Mesodermal cell (in vitro differentiated cells): Measurements from ENCODE around the gene HSPBAP1.

ENCODE experiments used
- H3K27ac ChIP-seq: 2 replicates; pipeline ENCODE4 v1.7.0; 2013; ENCODE audit warnings: mild to moderate bottlenecking, low read depth, low read length, moderate library complexity; ENCODE audit not compliant: severe bottlenecking
- H3K36me3 ChIP-seq: 2 replicates; pipeline ENCODE4 v1.7.1; 2013; ENCODE audit warnings: mild to moderate bottlenecking, low read length, moderate library complexity; ENCODE audit not compliant: control insufficient read depth, insufficient read depth
- H3K4me1 ChIP-seq: one replicate; pipeline ENCODE4 v1.7.1; 2013; ENCODE audit warnings: mild to moderate bottlenecking, low read length; ENCODE audit not compliant: insufficient read depth, control insufficient read depth, poor library complexity, severe bottlenecking
- H3K4me3 ChIP-seq: 2 replicates; pipeline ENCODE4 v1.7.0; 2013; ENCODE audit warnings: low read length, control low read depth, mild to moderate bottlenecking; ENCODE audit not compliant: insufficient read depth, poor library complexity, severe bottlenecking; ENCODE audit errors: extremely low read depth
- H3K9me3 ChIP-seq: 2 replicates; pipeline ENCODE4 v1.7.1; 2013; ENCODE audit warnings: mild to moderate bottlenecking, low read length, moderate library complexity; ENCODE audit not compliant: control insufficient read depth
- WGBS, 2 experiments: methylation state at CpG; one replicate each; pipeline ENCODE4 v1.1.5; 2013; ENCODE audit warnings: missing lambda C conversion rate in 2 of 2; ENCODE audit not compliant: insufficient coverage in 2 of 2; 5-methylcytosine and 5-hydroxymethylcytosine counted together

The HSPBAP1 gene

DNA sequence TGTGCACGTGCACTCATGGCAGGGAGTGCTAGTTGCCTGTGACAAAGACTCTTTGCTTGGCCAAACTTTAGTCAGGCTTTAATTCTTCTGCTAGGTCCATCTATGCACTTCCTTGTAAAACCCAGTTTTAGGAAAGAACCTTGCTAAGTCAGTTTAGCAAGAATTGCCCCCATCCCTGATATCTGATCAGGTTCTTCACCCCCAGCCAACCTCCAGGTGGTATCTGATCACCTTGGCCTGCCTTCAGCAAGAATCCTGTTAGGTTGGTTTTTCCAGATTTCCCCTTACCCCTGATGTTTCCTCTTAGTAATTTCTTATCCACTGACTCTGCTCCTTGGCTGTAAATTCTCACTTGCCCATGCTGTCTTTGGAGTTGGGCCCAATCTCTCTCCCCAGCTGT, 8.4 kb downstream of the HSPBAP1 start:
- WGBS, 2 experiments = 100% methylated on average over 1 of the region's 1 CpG; no CpG with 5 or more reads in 1 of the 2 experiments
- Histone ChIP-seq H3K27ac (no peak overlapping the region), H3K4me3 (no peak overlapping the region), H3K4me1 (peaks cover 6% of the 10 kb centered on the region), H3K36me3 (peaks cover 6% of the 10 kb centered on the region), H3K9me3 (no peaks in the 10 kb centered on the region)

DNA sequence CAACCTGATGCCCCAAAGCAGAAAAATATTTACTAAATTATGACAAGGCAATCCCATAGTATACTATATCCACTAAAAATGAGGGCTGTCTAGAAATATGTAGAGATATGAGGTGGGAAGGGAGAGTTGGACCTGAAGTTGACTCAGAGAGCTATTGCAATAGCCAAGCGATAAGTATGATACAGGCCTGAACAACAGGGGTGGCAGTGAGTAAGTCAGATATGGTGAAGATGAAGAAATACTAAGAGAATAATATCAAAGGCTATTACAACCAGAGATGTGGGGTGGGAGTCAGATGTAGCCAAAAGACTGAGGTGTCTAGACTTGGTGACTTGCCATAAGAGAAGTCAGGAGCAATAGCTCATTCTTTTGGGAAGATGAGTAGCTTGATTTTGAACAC, 9.2 kb downstream of the HSPBAP1 start:
- WGBS, 2 experiments = 100% methylated on average over 1 of the region's 1 CpG
- Histone ChIP-seq H3K4me3 (no peak overlapping the region), H3K9me3 (no peaks in the 10 kb centered on the region), H3K27ac (no peak overlapping the region), H3K36me3 (peaks cover 6% of the 10 kb centered on the region), H3K4me1 (peaks cover 6% of the 10 kb centered on the region)

DNA sequence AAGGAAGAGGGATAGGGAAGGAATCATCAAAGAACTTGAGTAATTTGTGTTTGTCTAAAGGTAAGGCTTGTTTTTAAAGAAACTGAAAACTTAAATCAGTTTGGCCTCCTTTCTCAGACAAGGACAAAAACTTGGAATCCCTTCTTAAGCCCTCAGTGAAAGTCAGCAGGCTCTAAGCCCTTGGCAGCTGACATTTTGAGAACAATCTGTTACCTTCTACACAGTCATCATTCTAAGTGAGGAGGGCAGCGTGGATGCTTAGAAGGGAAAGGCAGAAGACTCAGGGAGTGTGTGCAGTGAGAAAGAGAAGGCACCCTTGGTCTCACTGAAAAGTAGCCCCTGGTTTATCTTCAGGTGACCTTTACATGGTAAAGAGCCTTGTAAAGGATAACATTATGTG, 10.8 kb downstream of the HSPBAP1 start:
- H3K36me3 ChIP-seq = peaks cover 6% of the 10 kb centered on the region
- H3K9me3 ChIP-seq = no peaks in the 10 kb centered on the region
- peaks cover 6% of the 10 kb centered on the region for H3K4me1 ChIP-seq
- H3K27ac ChIP-seq = no peak overlapping the region
- WGBS, 2 experiments = no CpG with 5 or more reads among the region's 1 CpG
- H3K4me3 ChIP-seq = no peak overlapping the region

DNA sequence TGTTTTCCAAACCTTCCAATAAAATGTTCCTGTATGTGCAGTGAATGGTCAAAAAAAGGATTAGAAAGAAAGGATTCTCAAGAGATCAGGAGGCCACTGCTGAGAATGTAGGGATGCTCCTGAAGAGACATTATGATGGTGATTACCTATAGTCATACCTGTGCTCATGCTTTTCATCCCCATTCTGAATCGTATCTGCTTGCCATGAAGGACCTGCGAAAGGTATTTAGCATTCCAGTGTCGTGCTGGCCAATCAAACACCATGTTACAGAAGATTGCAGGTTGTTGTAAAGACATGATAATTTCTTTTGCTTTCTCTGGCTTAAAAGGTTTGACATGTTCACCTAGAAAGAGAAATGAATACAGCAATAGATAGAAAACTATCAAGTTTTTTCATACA, 16.1 kb downstream of the HSPBAP1 start:
- no peaks in the 10 kb centered on the region for H3K4me1 ChIP-seq
- no peaks in the 10 kb centered on the region for H3K9me3 ChIP-seq
- H3K27ac ChIP-seq = no peak overlapping the region
- H3K4me3 ChIP-seq = no peak overlapping the region
- WGBS, 2 experiments = 60 to 80% methylated on average over 1 to 2 of the region's 3 CpGs
- H3K36me3 ChIP-seq = no peaks in the 10 kb centered on the region

DNA sequence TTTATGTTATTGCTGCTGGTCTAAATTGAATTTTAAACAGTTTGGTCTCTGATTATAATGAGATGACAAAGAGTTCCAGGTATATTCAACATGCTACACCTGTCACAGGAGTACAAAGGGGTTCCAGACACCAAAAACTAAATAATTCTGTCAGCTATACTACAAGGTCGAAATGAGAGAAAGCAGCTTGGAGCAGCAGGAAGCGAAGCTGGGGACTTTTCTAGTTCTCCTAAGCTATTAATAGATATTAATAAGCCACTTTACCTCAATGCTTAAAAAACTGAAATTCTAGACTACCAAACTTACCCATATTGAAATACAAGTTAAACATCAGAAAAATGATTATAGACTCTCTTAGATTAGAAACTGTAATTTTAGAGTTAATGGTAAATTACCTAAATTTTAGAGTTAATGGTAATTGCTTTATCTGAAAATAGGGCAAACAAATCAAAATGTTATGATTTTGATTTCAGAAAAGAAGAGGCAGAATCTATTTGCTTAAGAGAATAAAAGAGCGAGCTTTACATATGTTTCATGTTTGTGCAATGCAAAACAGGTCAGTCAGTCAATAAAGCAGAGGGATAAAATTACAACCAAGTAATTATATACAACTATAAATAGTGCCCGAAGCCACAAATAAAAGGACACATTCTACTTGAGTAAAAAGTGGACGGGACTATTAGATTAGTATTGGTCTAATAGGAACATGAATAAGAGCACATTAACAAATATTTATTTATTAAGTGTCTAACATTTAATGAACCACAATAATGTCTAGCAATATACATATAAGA, 16.8 kb downstream of the HSPBAP1 start:
- Histone ChIP-seq H3K36me3 (no peaks in the 10 kb centered on the region), H3K4me3 (no peak overlapping the region), H3K9me3 (no peaks in the 10 kb centered on the region), H3K27ac (no peak overlapping the region), H3K4me1 (no peaks in the 10 kb centered on the region)
- WGBS, 2 experiments = 80 to 100% methylated on average over 1 of the region's 5 CpGs

DNA sequence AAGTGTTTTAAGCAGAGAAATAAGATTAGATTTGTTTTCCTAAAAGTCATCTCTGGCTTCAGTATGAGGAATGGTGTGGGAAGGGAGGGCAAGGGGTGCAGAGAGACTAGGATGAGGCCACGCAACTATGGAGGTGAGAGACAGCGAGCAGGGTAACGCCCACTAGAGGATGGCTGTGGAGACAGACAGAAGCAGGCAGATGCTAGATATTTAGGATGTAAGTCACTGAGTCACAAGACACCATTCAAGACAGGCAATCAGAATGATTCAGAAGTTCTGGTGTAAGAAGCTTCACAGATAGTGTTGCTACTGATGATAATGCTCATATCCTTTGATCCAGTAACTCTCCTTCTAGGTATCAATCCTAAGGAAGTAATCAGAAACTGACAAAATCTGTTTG, 19.1 kb downstream of the HSPBAP1 start:
- WGBS, 2 experiments = 81 to 94% methylated on average over 3 of the region's 3 CpGs
- no peaks in the 10 kb centered on the region for H3K4me1 ChIP-seq
- no peaks in the 10 kb centered on the region for H3K9me3 ChIP-seq
- H3K4me3 ChIP-seq = no peak overlapping the region
- H3K36me3 ChIP-seq = no peaks in the 10 kb centered on the region
- H3K27ac ChIP-seq = no peak overlapping the region

DNA sequence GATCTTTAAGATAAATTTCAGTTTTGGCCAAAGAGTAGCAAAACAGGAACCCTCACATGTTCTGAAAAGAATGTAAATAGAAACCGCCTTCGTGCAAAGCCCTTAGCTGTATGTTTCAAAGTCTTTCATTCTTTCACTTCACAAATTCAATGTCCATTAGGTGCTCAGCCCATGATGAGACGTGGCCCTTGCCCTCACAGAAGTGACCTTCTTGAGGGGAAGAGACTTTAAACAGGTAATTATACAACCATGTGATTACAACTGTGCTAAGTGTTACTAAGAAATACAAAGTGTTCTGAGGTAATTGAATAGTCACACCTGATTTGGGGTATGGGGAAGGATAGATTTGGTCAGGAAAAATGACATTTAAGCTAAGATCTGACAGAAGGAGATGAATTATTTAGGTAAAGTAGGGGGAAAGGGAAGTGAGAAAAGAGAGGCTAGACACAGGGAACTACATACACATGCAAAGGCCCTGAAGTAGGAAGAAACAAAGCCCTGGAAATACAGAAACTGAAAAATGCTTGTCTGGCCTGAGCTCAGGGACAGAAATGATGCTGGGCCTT, 19.6 kb downstream of the HSPBAP1 start:
- H3K9me3 ChIP-seq = no peaks in the 10 kb centered on the region
- H3K4me3 ChIP-seq = no peak overlapping the region
- no peak overlapping the region for H3K27ac ChIP-seq
- H3K36me3 ChIP-seq = no peaks in the 10 kb centered on the region
- H3K4me1 ChIP-seq = no peaks in the 10 kb centered on the region
- WGBS, 2 experiments = 100% methylated on average over 2 of the region's 3 CpGs; no CpG with 5 or more reads in 1 of the 2 experiments

DNA sequence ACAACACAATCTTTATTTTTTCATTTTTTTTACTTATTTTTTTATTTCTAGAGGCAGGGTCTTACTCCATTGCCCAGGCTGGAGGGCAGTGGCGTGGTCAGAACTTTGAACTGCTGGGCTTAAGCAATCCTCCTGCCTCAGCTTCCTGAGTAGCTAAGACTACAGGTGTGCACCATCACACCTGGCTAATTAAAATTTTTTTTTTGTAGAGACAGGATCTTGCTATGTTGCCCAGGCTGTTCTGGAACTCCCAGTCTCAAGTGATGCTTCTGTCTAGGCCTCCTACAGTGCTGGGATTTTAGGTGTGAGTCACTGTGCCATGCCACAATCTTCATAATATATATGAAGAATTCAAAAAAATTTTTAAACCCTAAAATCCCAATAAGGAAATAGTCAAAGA, 20.8 kb downstream of the HSPBAP1 start:
- no peaks in the 10 kb centered on the region for H3K36me3 ChIP-seq
- WGBS, 2 experiments = 71 to 100% methylated on average over 1 of the region's 1 CpG
- H3K4me1 ChIP-seq = no peaks in the 10 kb centered on the region
- H3K4me3 ChIP-seq = no peak overlapping the region
- no peaks in the 10 kb centered on the region for H3K9me3 ChIP-seq
- no peak overlapping the region for H3K27ac ChIP-seq

DNA sequence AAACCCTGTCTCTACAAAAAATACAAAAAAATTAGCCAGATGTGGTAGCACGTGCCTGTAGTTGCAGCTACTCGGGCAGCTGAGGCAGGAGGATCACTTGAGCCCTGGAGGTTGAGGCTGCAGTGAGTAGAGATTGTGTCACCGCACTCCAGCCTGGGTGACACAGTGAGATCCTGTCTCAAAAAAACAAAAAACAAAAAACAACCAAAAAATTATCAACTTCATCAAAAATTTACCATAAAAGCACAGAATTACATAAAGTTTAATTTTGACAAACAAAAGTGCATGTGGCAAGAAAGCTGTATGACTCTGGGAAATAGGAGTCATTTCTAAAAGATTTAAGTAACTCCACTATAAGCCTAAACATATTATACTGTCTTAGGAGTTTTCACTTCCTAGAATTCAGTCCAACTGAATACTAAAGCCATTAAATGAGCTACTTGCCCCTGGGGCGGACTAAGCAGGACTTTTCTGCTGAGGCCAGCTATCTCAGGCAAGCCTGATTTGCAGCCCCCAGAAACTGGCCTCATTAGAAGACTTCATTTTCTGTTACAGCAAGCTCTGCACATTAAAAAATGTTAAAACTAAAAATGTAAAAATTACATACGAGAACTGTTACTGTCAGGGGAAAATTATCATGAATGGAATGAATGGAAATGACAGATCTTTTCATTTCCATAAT, 23.0 kb downstream of the HSPBAP1 start:
- H3K27ac ChIP-seq = no peak overlapping the region
- no peaks in the 10 kb centered on the region for H3K9me3 ChIP-seq
- WGBS, 2 experiments = 82 to 100% methylated on average over 1 to 3 of the region's 5 CpGs
- no peaks in the 10 kb centered on the region for H3K4me1 ChIP-seq
- H3K36me3 ChIP-seq = no peaks in the 10 kb centered on the region
- H3K4me3 ChIP-seq = no peak overlapping the region

DNA sequence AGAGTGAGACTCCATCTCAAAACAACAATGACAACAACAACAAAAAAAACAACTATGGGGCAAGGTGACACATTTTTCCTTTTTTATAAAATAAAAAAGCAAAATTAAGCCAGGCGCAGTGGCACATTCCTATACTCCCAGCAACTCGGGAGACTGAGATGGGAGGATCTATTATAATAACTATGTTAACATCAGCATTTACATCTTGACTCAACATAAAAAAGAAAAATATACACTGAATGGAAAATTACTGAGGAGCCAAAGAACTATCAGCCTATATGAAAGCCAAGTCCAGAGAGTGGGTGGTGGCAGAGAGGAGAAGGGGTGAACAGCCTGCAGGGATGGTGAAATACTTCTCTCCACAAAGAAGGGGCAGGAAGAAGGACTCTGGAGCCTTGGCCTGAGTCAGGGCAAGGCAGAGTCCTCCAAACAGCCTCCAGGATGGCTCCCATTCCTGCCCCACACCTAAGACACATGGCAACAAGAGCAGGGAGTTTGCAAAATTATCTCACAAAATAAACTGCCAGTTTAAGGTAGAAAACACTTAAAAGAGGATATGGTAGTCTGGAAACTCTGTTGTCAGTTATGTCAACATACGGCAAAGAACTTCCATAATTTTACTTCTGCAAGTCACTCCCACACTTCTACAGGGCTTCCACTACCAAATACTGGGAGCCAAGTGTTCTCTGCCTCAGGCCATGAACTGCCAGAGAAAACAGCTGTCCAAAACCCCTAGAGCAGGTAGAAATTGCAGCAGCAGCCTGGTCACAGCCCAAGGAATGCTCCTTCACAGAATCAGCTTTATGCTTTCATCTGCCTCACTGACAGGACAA, 25.9 kb downstream of the HSPBAP1 start:
- WGBS, 2 experiments = 100% methylated on average over 1 of the region's 3 CpGs; no CpG with 5 or more reads in 1 of the 2 experiments
- Histone ChIP-seq H3K9me3 (no peaks in the 10 kb centered on the region), H3K36me3 (no peaks in the 10 kb centered on the region), H3K4me3 (no peak overlapping the region), H3K4me1 (no peaks in the 10 kb centered on the region), H3K27ac (no peak overlapping the region)
